Muscle of back (tissue), 11 donors: ENCODE measurements around the gene KNCN. TPM values are rescaled to one million over a fixed set of nuclear protein-coding genes. Genes with fewer than 3 reads are reported as not detected.

ENCODE experiments used
- DNase-seq, 3 donors: peaks; one replicate each; pipeline versions ENCODE4 v3.0.0 to v3.0.0-alpha.2; 2013
- polyA plus RNA-seq, 10 donors: library from polyadenylated mRNA; unstranded; fragments of 120-200 nt; gene quantifications; one replicate each; pipeline ENCODE4 v1.2.1, GENCODE V29; 2013; ENCODE audit not compliant: insufficient read length in 10 of 10

KNCN gene
- polyA plus RNA-seq, 10 donors: not detected

- DNase-seq: no peak
Observed at GRCh38 chr1:46569116-46569515, 17.7 kb upstream of the KNCN start.

- no peak for DNase-seq
Observed at GRCh38 chr1:46568461-46568891, 17.0 kb upstream of the KNCN start.

- DNase-seq: no peak
Observed at GRCh38 chr1:46563341-46563740, 11.9 kb upstream of the KNCN start.

- DNase-seq: no peak
Observed at GRCh38 chr1:46562498-46562897, 11.1 kb upstream of the KNCN start.

- no peak for DNase-seq
Observed at GRCh38 chr1:46558966-46559365, 7.5 kb upstream of the KNCN start.

GRCh38 chr1:46558141-46558963 lies 6.9 kb upstream of the KNCN start:
- DNase-seq: no peak

- DNase-seq: no peak
Observed at GRCh38 chr1:46557403-46557802, 6.0 kb upstream of the KNCN start.

- DNase-seq: no peak
Observed at GRCh38 chr1:46556822-46557221, 5.4 kb upstream of the KNCN start.

- no peak for DNase-seq
Observed at GRCh38 chr1:46555826-46556619, 4.6 kb upstream of the KNCN start.

- DNase-seq: no peak
Observed at GRCh38 chr1:46554597-46555381, 3.3 kb upstream of the KNCN start.

GRCh38 chr1:46554236-46554596 lies 2.8 kb upstream of the KNCN start:
- DNase-seq: no peak

- DNase-seq: no peak
Observed at GRCh38 chr1:46553506-46553905, 2.1 kb upstream of the KNCN start.

- DNase-seq: no peak
Observed at GRCh38 chr1:46552357-46553237, 1.1 kb upstream of the KNCN start.

- peak in 1 of 3 donors; percentile 69 for DNase-seq
Observed at GRCh38 chr1:46550751-46551231, 656 bp downstream of the KNCN start.

- peak in 2 of 3 donors; percentile 68 to 86 for DNase-seq
Observed at GRCh38 chr1:46549697-46550681, 1.5 kb downstream of the KNCN start.

- DNase-seq: peak in 2 of 3 donors; percentile 35 to 53
Observed at GRCh38 chr1:46547481-46548383, 3.7 kb downstream of the KNCN start.

- DNase-seq: no peak
Observed at GRCh38 chr1:46546210-46546609, 5.2 kb downstream of the KNCN start.

GRCh38 chr1:46545784-46546183 lies 5.7 kb downstream of the KNCN start:
- no peak for DNase-seq
